SHP77 treated with DMSO at 0.1 percent for 48 hours (cell line): ENCODE measurements around the gene AIF1L.
"Not testable (repeated sequence)": the region's sequence is repeated elsewhere in the genome, so short reads cannot be mapped to it uniquely, and the experiment has no call there.

ENCODE experiments used
- DNase-seq: peaks from one replicate; lab custom pipeline; 2025; lab: John Stamatoyannopoulos, UW

AIF1L gene

GRCh38 chr9:131121346-131121745, 25.0 kb downstream of the AIF1L start:
- DNase-seq = no peak

DNA sequence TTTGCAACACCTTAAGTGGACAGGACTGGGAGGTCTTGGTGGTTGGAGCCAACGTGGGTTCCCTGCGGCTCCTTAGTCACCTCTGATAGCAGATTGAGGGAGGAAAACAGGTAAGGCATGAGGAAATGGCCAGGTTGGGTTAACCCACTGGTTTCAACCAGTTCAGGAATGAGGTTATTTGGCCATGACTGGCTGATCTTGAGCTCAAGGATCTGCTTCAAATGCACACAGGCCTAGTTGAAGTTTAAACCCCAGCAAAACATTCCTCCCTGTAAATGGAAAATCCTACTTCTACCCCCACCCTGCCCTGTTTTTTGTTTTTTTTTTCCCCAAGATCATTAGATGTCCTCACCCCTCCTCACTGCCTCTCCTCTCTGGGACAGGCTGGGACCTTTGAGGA, 25.8 kb downstream of the AIF1L start:
- no peak for DNase-seq

- DNase-seq = no peak
Observed at GRCh38 chr9:131125038-131125287, 28.6 kb downstream of the AIF1L start.

- DNase-seq = peak; percentile 95
Observed at GRCh38 chr9:131125288-131126058, 29.1 kb downstream of the AIF1L start, which contains the start of gene NUP214. Gene NUP214, plus strand, starts transcription at chr9:131125586. Its CDS starts 119 bp downstream, at chr9:131125705.

DNA sequence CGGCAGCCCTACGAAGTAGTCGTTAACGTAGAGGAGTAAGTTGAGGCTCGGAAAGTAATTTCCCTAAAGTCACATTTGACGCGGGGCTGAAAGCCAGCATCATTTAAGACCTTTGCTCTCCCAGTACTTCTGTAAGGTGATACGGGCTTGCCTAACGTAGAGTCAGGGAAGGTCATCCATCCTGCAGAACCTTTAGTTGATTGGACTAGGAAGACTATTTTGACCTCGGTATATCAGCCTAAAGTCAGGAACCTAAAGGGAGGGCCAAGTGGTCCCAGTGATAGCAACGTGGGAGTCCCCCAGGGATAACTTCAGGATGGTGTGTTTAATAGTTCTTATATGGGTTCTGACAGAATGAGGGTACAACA, 29.7 kb downstream of the AIF1L start:
- DNase-seq = no peak

DNA sequence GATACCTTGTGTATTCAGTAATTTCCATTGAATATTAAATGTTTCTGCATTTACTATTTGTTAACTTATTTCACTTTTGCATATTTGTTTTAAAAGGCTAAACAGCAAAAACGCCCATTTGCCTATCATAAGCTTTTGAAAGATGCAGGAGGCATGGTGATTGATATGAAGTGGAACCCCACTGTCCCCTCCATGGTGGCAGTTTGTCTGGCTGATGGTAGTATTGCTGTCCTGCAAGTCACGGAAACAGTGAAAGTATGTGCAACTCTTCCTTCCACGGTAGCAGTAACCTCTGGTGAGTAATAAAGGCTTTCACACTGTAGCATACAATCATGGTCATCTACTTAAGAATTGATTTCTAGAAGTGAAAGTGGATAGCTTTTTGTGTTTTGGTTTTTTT, 32.9 kb downstream of the AIF1L start:
- DNase-seq = no peak

DNA sequence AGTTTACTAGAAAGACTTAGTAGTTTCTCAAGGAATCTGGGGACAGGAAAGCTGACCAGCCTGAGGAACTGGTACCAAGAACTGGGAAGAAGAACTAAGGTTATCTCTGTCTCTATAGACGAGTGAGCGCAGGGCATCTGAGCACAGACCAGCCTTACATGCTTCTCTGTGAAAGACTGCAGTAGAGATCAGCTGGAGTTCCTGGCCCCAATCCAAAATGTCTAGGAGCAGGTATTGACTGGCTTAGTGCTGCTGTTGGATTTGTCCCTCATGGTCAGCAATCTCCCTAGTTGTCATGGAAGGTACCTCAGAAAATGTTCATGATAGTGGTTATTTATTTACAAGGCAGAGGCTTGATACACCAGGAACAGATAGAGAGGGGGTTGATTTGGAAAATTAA, 42.3 kb downstream of the AIF1L start:
- DNase-seq = no peak

DNA sequence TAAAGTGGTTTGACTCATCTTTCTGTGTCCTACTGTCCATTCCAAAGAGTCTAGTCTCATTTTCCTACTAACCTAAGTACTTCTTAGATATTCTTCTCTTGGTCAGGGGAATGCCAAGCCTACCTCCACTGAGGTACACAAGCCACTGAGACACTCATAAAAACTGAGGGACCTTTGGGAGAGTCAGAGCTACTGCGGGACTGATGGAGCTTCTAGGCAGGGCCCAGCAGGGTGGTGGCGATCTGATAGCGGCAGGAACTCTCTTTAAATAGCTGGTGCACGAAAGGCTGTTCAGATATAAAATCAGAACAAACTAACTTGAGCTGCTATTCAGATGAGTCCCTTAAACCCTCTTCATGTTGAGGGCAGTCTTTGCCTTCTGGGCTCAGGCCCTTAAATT, 43.8 kb downstream of the AIF1L start:
- DNase-seq = no peak

DNA sequence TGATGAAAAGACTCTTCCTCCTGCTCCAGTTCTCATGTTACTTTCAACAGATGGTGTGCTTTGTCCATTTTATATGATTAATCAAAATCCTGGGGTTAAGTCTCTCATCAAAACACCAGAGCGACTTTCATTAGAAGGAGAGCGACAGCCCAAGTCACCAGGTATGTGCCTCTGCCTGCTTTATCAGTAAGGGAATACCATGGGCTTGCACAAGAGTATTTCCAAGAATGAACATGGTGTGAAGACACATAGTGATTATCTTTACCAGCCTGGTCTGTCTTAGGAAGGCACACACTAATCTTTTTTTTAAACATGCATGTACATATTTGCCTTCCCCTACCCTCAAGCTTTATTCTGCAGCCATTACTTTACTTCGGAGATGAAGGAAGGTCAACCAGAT, 44.2 kb downstream of the AIF1L start:
- no peak for DNase-seq

- DNase-seq = no peak
Observed at GRCh38 chr9:131142160-131142559, 45.8 kb downstream of the AIF1L start.

GRCh38 chr9:131144201-131144600, 47.9 kb downstream of the AIF1L start:
- DNase-seq = no peak

DNA sequence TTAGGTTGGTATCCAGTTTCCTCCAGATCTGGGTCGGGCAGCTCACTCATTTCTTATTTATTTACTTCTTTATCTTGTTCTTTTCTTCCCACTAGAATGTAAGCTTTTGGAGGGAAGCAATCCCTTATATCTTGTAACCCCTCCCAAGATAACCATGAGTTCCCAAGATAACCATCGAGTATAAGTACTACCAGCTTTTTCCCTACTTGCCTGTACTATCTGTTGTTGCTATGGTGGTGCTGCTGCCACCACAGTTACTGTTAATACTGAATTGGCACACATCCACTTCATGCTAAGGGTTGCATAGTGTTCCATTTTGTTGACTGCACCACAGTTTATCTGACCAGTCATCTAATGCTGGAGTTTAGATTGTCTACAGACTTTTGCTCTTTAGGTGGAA, 48.9 kb downstream of the AIF1L start:
- no peak for DNase-seq

DNA sequence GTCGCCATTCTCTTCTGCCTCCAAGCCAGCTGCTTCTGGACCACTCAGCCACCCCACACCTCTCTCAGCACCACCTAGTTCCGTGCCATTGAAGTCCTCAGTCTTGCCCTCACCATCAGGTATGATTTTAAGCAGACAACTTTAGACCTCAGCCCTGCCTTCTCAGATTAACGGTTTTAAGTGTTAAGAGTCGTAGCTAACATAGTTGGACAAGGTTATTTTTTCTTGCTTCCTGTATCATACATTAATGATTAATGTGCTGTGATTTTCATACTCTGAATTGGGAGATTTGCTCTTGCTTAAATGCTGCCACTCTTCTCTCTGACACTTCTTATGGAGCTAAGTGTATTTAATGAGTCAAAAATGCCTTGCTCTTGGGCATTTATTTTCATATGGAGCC, 49.9 kb downstream of the AIF1L start:
- no peak for DNase-seq

DNA sequence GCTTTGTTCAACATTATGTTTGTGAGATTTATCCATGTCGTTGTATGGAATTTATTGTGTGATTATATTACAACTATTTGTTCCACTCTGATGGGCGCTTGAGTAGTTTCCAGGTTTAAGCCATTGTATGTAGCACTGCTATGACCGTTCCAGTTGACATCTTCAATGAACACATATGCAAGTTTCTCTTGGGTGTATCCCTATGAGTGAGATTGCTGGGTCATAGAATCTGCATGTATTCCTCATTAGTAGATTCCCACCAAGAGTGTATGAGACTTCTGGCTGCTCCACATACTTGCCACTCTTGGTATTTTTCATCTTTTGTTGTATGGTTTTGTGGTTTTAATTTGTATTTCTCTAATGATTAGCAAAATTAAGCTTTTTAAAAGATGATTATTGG, 51.9 kb downstream of the AIF1L start:
- no peak for DNase-seq

- DNase-seq = no peak
Observed at GRCh38 chr9:131148966-131149687, 52.8 kb downstream of the AIF1L start.

DNA sequence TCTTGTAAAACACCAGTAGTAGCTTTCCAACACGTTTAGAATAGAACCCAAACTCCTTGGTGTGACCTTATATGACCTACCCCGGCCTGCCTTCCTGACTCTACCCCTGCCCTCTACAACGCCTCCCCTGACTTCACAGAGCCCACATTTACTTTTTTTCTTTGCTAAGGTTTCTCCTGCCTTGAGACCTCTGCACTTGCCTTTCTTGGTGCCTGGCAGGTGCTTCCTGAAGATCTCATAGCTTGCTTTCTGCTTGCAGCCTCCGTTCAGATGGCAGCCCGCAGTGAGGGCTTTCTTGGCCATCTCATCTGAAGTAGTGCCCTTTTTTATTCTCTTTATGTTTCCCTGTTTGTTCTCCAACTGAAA, 53.3 kb downstream of the AIF1L start:
- DNase-seq = no peak

DNA sequence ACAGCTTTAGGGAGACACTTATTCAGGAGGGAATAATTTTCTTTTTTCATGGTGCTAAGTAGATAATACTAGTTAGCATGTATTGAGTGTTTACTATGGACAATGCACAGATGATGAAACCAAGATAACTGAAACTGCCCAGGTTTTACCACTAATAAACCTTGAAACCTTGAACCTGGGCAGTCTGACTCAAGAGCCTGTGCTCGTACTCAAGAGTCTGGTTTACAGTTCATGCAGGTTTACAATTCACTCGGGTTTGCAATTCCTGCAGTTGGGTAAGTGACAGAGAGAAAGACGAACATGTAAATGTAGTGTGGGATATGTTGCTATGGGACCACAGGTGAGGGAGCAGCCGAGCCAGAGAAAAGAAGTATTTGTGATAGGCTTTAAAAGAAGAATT, 57.3 kb downstream of the AIF1L start:
- no peak for DNase-seq

GRCh38 chr9:131158673-131159072, 62.3 kb downstream of the AIF1L start:
- not testable (repeated sequence) for DNase-seq

DNA sequence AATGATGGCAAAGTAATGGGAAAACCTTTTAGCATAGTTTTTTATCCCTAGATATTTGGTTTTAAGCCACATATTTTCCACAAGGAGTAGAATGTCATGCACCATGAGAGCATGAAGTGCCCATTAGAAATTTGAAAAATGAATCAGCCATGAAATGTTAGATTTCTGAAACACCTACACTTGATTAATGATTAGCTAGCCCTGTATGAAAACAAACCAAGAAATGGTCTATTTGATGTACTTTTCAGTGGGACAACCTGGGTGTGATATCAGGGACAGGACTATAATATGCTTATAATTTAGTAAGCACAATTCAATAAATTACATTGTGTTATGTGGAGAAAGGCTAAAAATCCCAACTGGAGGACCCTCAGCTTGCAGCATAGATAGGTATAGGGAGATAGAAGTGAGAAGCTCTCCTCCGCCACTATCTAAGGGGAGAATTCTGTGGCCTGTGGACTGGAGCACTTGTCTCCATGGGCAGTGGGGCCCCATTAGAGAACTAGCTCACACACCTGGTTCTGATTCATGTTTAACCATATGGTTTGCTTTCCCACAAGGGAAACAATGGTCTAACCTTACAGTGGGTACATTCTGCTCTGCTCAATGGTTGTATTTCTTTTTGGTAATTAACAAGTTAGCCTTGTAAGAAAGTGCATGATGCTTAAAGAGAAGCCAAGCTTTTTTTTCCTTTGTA, 64.2 kb downstream of the AIF1L start:
- no peak for DNase-seq

DNA sequence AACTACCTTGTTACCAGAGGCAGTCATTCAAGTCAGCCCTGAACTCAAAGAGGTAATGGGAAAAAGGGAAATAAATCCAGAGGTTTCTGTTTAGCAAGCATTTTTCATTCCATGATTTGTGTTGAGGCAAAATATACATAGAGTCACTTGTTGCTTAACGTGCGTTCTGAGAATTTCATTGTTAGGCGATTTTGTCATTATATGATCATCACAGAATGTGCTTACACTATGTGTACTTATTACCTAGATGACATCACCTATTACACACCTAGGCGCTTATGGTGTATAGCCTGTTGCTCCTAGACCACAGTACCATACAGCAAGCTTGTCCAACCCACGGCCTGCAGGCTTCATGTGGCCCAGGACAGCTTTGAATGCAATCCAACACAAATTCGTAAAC, 65.3 kb downstream of the AIF1L start:
- DNase-seq = no peak

DNA sequence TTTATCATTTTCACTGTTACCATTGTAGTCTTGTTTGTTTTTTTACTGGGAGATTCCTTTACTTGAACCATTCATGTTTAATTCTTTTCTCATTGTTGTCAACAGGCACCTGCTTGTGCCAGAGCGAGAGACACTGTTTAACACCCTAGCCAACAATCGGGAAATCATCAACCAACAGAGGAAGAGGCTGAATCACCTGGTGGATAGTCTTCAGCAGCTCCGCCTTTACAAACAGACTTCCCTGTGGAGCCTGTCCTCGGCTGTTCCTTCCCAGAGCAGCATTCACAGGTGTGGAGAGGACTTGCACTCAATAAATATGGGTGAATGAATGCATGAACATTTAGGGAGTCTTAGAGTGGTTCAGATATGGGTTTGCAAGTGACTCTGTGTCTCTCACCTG, 66.6 kb downstream of the AIF1L start:
- no peak for DNase-seq

- DNase-seq = no peak
Observed at GRCh38 chr9:131165523-131165922, 69.2 kb downstream of the AIF1L start.

DNA sequence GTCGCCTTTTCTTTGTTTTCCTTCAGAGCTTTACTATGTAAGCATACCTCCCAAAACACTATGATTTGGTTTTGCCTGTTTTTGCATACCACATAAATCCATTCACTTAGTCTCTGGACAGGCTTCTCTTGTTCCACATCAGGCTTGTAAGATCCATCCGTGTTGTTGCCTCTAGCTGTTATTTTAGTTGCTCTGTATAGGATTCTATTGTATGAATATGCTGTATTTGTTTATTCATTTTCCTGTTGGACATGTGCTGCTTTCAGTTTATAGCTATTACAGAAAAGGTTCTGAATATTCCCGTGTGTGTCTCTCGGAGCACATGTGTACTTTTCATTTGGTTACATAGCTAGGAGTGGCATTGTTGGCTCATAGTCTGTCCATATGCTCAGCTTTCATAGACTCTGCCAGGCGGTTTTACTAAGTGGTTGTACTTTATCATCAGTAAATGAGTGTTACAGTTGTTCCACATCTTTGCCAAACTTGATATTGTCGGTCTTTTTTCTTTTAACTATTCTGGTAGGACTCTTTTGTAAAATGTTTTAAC, 70.9 kb downstream of the AIF1L start:
- no peak for DNase-seq
